Colon (tissue), 2 donors: Measurements from ENCODE around the gene MAPK11.

Source experiments
- FAIRE-seq: peaks from 2 replicates; lab custom pipeline; 2012; peaks lifted over from hg19 to GRCh38; lab: Jason Lieb, UNC
- donor health status: control.
- donor health status: control.

Gene MAPK11

GRCh38 chr22:50269970-50270665 lies at the start of gene MAPK11:
Gene MAPK11 (minus strand): TSS chr22:50270380. CDS start chr22:50270292, 88 bp downstream.
- no peak for FAIRE-seq

- FAIRE-seq: no peak
These were observed 49.3 kb upstream of the MAPK11 start for GRCh38 chr22:50319503-50319951.

- no peak for FAIRE-seq
These were observed 48.7 kb upstream of the MAPK11 start for GRCh38 chr22:50318698-50319411.

- FAIRE-seq: no peak
These were observed 48.1 kb upstream of the MAPK11 start for GRCh38 chr22:50318356-50318697.

GRCh38 chr22:50317674-50318073 lies 47.5 kb upstream of the MAPK11 start:
- FAIRE-seq: no peak

GRCh38 chr22:50317178-50317577 lies 47.0 kb upstream of the MAPK11 start:
- no peak for FAIRE-seq

- FAIRE-seq: no peak
These were observed 46.2 kb upstream of the MAPK11 start for GRCh38 chr22:50316114-50317065.

- FAIRE-seq: no peak
These were observed 45.3 kb upstream of the MAPK11 start for GRCh38 chr22:50315289-50316113.

- no peak for FAIRE-seq
These were observed 44.5 kb upstream of the MAPK11 start for GRCh38 chr22:50314455-50315288.

GRCh38 chr22:50314081-50314454 lies 43.9 kb upstream of the MAPK11 start:
- FAIRE-seq: no peak

- FAIRE-seq: no peak
These were observed 43.4 kb upstream of the MAPK11 start for GRCh38 chr22:50313600-50313999.

GRCh38 chr22:50313021-50313420 lies 42.8 kb upstream of the MAPK11 start:
- FAIRE-seq: no peak

- FAIRE-seq: no peak
These were observed 42.2 kb upstream of the MAPK11 start for GRCh38 chr22:50312371-50312770.

GRCh38 chr22:50311606-50312351 lies 41.6 kb upstream of the MAPK11 start:
- no peak for FAIRE-seq

GRCh38 chr22:50310949-50311444 lies 40.8 kb upstream of the MAPK11 start:
- no peak for FAIRE-seq

GRCh38 chr22:50310031-50310722 lies 40.0 kb upstream of the MAPK11 start:
- FAIRE-seq: no peak

GRCh38 chr22:50309601-50309991 lies 39.4 kb upstream of the MAPK11 start:
- no peak for FAIRE-seq

- no peak for FAIRE-seq
These were observed 38.9 kb upstream of the MAPK11 start for GRCh38 chr22:50308986-50309600.

GRCh38 chr22:50308597-50308935 lies 38.4 kb upstream of the MAPK11 start:
- no peak for FAIRE-seq
